ENCODE data around the gene ZBTB20. TPM values are rescaled to one million over a fixed set of nuclear protein-coding genes. Genes with fewer than 3 reads are reported as not detected.
A peak's percentile ranks its signal among the peaks of the same experiment; 100 is the strongest.

The ZBTB20 gene
- total and polyA plus RNA-seq, 4 donors, result 3.1 to 57.4 (median 29.3) TPM

- H3K4me1 ChIP-seq (ENCODE audit: control insufficient read depth, insufficient read depth, low read length), result no peaks in the 10 kb centered on the region
- peak overlapping the region; percentile 17 for H3K4me3 ChIP-seq (ENCODE audit: low read depth, low read length)
- no peaks in the 10 kb centered on the region for H3K27me3 ChIP-seq (ENCODE audit: control insufficient read depth, insufficient read depth, low read length)
- H3K27ac ChIP-seq (ENCODE audit: low read depth, low read length), result peak overlapping the region; percentile 85
- no peaks in the 10 kb centered on the region for H3K36me3 ChIP-seq (ENCODE audit: control insufficient read depth, insufficient read depth, low read length)
- peak in 1 of 6 donors; percentile 34 for DNase-seq (ENCODE audit: low read depth in 4 of 6, low spot score in 6 of 6)
- no peaks in the 10 kb centered on the region for H3K9me3 ChIP-seq (ENCODE audit: control insufficient read depth, insufficient read depth, low read length)
- 68% methylated on average over 3 of the region's 9 CpGs for WGBS (ENCODE audit: insufficient coverage)
These were observed 697.6 kb downstream of the ZBTB20 start for GRCh38 chr3:114449271-114450007.

- Histone ChIP-seq H3K27me3 (ENCODE audit: control insufficient read depth, insufficient read depth, low read length) (no peaks in the 10 kb centered on the region), H3K4me3 (ENCODE audit: low read depth, low read length) (no peak overlapping the region), H3K36me3 (ENCODE audit: control insufficient read depth, insufficient read depth, low read length) (no peaks in the 10 kb centered on the region), H3K4me1 (ENCODE audit: control insufficient read depth, insufficient read depth, low read length) (no peaks in the 10 kb centered on the region), H3K27ac (ENCODE audit: low read depth, low read length) (peak overlapping the region; percentile 44), H3K9me3 (ENCODE audit: control insufficient read depth, insufficient read depth, low read length) (no peaks in the 10 kb centered on the region)
- no CpG with 5 or more reads among the region's 4 CpGs for WGBS (ENCODE audit: insufficient coverage)
- DNase-seq (ENCODE audit: low read depth in 4 of 6, low spot score in 6 of 6), result peak in 1 of 6 donors; percentile 27
These were observed 699.1 kb downstream of the ZBTB20 start for GRCh38 chr3:114447950-114448479.

GRCh38 chr3:114447545-114447944 lies 699.5 kb downstream of the ZBTB20 start:
- Histone ChIP-seq H3K27ac (ENCODE audit: low read depth, low read length) (peak overlapping the region; percentile 44), H3K9me3 (ENCODE audit: control insufficient read depth, insufficient read depth, low read length) (no peaks in the 10 kb centered on the region), H3K27me3 (ENCODE audit: control insufficient read depth, insufficient read depth, low read length) (no peaks in the 10 kb centered on the region), H3K4me1 (ENCODE audit: control insufficient read depth, insufficient read depth, low read length) (no peaks in the 10 kb centered on the region), H3K4me3 (ENCODE audit: low read depth, low read length) (no peak overlapping the region), H3K36me3 (ENCODE audit: control insufficient read depth, insufficient read depth, low read length) (no peaks in the 10 kb centered on the region)
- WGBS (ENCODE audit: insufficient coverage), result no CpG with 5 or more reads among the region's 3 CpGs
- DNase-seq (ENCODE audit: low read depth in 4 of 6, low spot score in 6 of 6), result peak in 2 of 6 donors; percentile 43 to 75

GRCh38 chr3:114446600-114446999 lies 700.5 kb downstream of the ZBTB20 start:
- Histone ChIP-seq H3K4me1 (ENCODE audit: control insufficient read depth, insufficient read depth, low read length) (no peaks in the 10 kb centered on the region), H3K4me3 (ENCODE audit: low read depth, low read length) (no peak overlapping the region), H3K27ac (ENCODE audit: low read depth, low read length) (peak overlapping the region; percentile 25), H3K36me3 (ENCODE audit: control insufficient read depth, insufficient read depth, low read length) (no peaks in the 10 kb centered on the region), H3K27me3 (ENCODE audit: control insufficient read depth, insufficient read depth, low read length) (no peaks in the 10 kb centered on the region), H3K9me3 (ENCODE audit: control insufficient read depth, insufficient read depth, low read length) (no peaks in the 10 kb centered on the region)
- DNase-seq (ENCODE audit: low read depth in 4 of 6, low spot score in 6 of 6), result peak in 1 of 6 donors; percentile 63
- WGBS (ENCODE audit: insufficient coverage), result 29% methylated on average over 2 of the region's 5 CpGs

DNA sequence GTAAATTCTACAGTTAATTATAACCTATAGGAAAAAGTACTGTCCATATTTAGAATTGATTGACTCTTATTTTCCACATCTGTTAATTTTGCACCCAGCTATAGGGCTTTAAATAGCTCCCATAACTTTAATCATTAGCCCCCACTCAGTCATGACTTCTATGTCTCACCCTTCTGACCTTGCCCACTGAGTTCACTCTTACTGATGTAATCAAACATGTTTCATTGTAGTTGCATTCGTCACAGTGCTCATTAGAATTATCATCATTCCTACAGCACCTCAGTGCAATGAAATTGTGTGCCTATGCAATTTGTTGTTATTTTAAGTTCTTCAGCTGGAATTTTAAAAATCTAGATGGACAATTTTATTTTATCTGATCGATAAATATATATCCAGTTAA lies 701.9 kb downstream of the ZBTB20 start:
- no peak overlapping the region for H3K4me3 ChIP-seq (ENCODE audit: low read depth, low read length)
- no peaks in the 10 kb centered on the region for H3K27me3 ChIP-seq (ENCODE audit: control insufficient read depth, insufficient read depth, low read length)
- WGBS (ENCODE audit: insufficient coverage), result no CpG with 5 or more reads among the region's 2 CpGs
- H3K36me3 ChIP-seq (ENCODE audit: control insufficient read depth, insufficient read depth, low read length), result no peaks in the 10 kb centered on the region
- no peak for DNase-seq (ENCODE audit: low read depth in 4 of 6, low spot score in 6 of 6)
- H3K4me1 ChIP-seq (ENCODE audit: control insufficient read depth, insufficient read depth, low read length), result no peaks in the 10 kb centered on the region
- no peaks in the 10 kb centered on the region for H3K9me3 ChIP-seq (ENCODE audit: control insufficient read depth, insufficient read depth, low read length)
- no peak overlapping the region for H3K27ac ChIP-seq (ENCODE audit: low read depth, low read length)

GRCh38 chr3:114444216-114444615 lies 702.9 kb downstream of the ZBTB20 start:
- DNase-seq (ENCODE audit: low read depth in 4 of 6, low spot score in 6 of 6), result no peak
- Histone ChIP-seq H3K4me3 (ENCODE audit: low read depth, low read length) (no peak overlapping the region), H3K4me1 (ENCODE audit: control insufficient read depth, insufficient read depth, low read length) (no peaks in the 10 kb centered on the region), H3K36me3 (ENCODE audit: control insufficient read depth, insufficient read depth, low read length) (no peaks in the 10 kb centered on the region), H3K9me3 (ENCODE audit: control insufficient read depth, insufficient read depth, low read length) (no peaks in the 10 kb centered on the region), H3K27me3 (ENCODE audit: control insufficient read depth, insufficient read depth, low read length) (no peaks in the 10 kb centered on the region), H3K27ac (ENCODE audit: low read depth, low read length) (no peak overlapping the region)
- WGBS (ENCODE audit: insufficient coverage), result no CpG with 5 or more reads among the region's 3 CpGs

DNA sequence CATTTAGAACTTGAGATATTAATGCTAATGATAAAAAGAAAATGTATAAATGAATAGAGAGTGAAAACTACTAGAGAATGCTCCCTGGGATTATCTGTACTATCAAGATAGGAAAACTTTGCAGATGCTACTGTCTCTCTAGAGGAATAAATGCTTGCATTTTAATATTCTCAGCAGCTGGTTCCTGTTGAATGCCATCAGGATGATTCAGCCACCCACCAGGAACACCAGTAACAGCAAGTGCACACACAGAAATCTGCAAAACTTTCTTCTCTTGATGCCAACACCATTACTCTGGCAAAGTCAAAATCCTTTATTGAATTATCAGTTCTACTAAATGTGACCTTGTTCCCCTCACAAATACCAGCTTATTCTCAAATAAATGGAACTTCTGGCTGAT lies 704.8 kb downstream of the ZBTB20 start:
- H3K4me3 ChIP-seq (ENCODE audit: low read depth, low read length), result no peak overlapping the region
- DNase-seq (ENCODE audit: low read depth in 4 of 6, low spot score in 6 of 6), result no peak
- H3K27ac ChIP-seq (ENCODE audit: low read depth, low read length), result no peak overlapping the region
- H3K27me3 ChIP-seq (ENCODE audit: control insufficient read depth, insufficient read depth, low read length), result no peaks in the 10 kb centered on the region
- no peaks in the 10 kb centered on the region for H3K36me3 ChIP-seq (ENCODE audit: control insufficient read depth, insufficient read depth, low read length)
- H3K9me3 ChIP-seq (ENCODE audit: control insufficient read depth, insufficient read depth, low read length), result no peaks in the 10 kb centered on the region
- H3K4me1 ChIP-seq (ENCODE audit: control insufficient read depth, insufficient read depth, low read length), result no peaks in the 10 kb centered on the region

GRCh38 chr3:114441386-114441785 lies 705.7 kb downstream of the ZBTB20 start:
- no peaks in the 10 kb centered on the region for H3K4me1 ChIP-seq (ENCODE audit: control insufficient read depth, insufficient read depth, low read length)
- H3K27ac ChIP-seq (ENCODE audit: low read depth, low read length), result no peak overlapping the region
- H3K9me3 ChIP-seq (ENCODE audit: control insufficient read depth, insufficient read depth, low read length), result no peaks in the 10 kb centered on the region
- H3K36me3 ChIP-seq (ENCODE audit: control insufficient read depth, insufficient read depth, low read length), result no peaks in the 10 kb centered on the region
- no peaks in the 10 kb centered on the region for H3K27me3 ChIP-seq (ENCODE audit: control insufficient read depth, insufficient read depth, low read length)
- peak in 1 of 6 donors; percentile 30 for DNase-seq (ENCODE audit: low read depth in 4 of 6, low spot score in 6 of 6)
- no CpG with 5 or more reads among the region's 10 CpGs for WGBS (ENCODE audit: insufficient coverage)
- H3K4me3 ChIP-seq (ENCODE audit: low read depth, low read length), result no peak overlapping the region

DNA sequence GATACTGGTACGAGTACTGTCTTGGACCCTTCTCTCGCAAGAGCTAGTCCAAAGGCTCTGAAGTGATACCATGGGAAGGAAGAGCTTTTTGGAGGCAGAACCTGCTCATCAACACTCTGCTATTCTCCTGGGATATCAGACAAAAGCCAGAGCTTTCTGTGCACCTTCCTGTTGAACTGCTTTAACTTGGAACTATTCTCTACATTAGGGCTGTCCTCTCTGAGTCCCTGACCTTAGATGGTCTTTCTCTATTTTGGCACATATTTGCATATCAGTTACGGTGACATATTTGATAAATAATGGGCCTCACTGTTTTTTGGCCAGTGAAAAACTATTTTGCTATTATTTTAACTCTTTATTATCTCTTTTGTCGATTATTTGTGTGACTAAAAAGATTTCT lies 706.4 kb downstream of the ZBTB20 start:
- H3K27me3 ChIP-seq (ENCODE audit: control insufficient read depth, insufficient read depth, low read length), result no peaks in the 10 kb centered on the region
- WGBS (ENCODE audit: insufficient coverage), result no CpG with 5 or more reads among the region's 4 CpGs
- no peak overlapping the region for H3K4me3 ChIP-seq (ENCODE audit: low read depth, low read length)
- no peak overlapping the region for H3K27ac ChIP-seq (ENCODE audit: low read depth, low read length)
- H3K36me3 ChIP-seq (ENCODE audit: control insufficient read depth, insufficient read depth, low read length), result no peaks in the 10 kb centered on the region
- no peaks in the 10 kb centered on the region for H3K9me3 ChIP-seq (ENCODE audit: control insufficient read depth, insufficient read depth, low read length)
- DNase-seq (ENCODE audit: low read depth in 4 of 6, low spot score in 6 of 6), result no peak
- H3K4me1 ChIP-seq (ENCODE audit: control insufficient read depth, insufficient read depth, low read length), result no peaks in the 10 kb centered on the region

DNA sequence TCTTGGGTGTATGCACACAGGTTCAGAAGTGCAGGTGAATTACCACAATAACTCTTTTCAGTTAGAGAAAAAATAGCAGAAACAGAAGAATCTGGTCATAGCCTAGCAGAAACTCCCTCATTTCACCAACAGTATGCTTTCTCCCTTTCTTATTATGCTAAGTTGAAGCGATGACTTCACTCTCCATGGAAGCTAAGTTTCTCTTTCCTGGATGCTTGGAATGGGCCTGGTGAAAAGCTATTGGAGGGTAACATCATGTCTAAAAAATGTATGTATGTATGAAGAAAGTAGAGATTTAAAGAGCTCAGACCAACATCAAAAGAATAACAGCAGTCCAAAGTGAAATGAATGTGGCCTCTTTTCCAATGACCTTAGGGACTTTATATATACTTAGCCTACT lies 707.8 kb downstream of the ZBTB20 start:
- Histone ChIP-seq H3K27me3 (ENCODE audit: control insufficient read depth, insufficient read depth, low read length) (no peaks in the 10 kb centered on the region), H3K9me3 (ENCODE audit: control insufficient read depth, insufficient read depth, low read length) (no peaks in the 10 kb centered on the region), H3K27ac (ENCODE audit: low read depth, low read length) (no peak overlapping the region), H3K36me3 (ENCODE audit: control insufficient read depth, insufficient read depth, low read length) (no peaks in the 10 kb centered on the region), H3K4me3 (ENCODE audit: low read depth, low read length) (no peak overlapping the region), H3K4me1 (ENCODE audit: control insufficient read depth, insufficient read depth, low read length) (no peaks in the 10 kb centered on the region)
- WGBS (ENCODE audit: insufficient coverage), result no CpG with 5 or more reads among the region's 1 CpG
- no peak for DNase-seq (ENCODE audit: low read depth in 4 of 6, low spot score in 6 of 6)

All from spinal cord (tissue), 10 donors.